GM19468 (cell line): ENCODE measurements around the gene USH2A.

ENCODE experiments used
- ATAC-seq: cut with Tn5 transposase; IDR thresholded peaks from one replicate; pipeline ENCODE4 v1.9.1; 2021; ENCODE audit warnings: mild to moderate bottlenecking, moderate library complexity, moderate number of reproducible peaks; ENCODE audit not compliant: unreplicated experiment; ENCODE audit errors: extremely low read depth

Gene USH2A

DNA sequence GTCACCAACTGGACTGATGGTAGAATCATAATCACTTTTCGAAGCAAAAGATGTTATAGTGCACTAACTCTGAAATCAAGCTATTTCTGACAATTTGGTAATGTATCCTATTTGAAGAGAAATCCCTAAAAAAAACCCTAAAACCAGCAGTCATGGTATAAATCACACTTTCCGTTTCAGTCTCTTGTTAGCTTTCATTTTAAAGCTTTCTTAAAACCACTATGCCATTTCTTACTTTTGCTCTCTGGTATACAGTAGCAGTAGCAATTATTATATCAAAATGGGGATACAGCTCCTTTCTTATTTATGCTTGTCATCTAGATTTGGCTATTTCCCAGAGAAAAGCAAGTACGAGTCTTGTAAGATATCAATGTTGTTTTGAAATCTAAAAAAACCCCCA, 532.8 kb downstream of the USH2A start:
- ATAC-seq = peak; percentile 67

DNA sequence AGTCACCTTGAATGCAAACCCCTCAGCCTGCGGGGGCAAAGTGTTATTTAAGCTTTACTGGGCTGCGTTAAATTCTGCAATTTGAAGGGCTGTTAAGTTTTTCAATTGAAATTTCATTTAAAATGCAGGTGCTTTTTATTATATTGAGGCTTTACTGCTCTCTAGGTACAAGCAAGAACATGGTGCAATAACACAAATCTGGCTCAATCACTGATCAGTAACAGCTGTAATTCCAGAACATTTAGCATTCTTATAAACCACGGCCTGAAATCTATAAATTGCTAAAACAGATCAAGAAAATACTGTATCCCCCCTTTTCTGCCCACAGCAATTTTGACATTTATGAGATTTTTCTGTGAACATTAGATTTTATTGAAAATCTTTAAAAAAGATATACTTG, 533.4 kb downstream of the USH2A start:
- no peak for ATAC-seq

DNA sequence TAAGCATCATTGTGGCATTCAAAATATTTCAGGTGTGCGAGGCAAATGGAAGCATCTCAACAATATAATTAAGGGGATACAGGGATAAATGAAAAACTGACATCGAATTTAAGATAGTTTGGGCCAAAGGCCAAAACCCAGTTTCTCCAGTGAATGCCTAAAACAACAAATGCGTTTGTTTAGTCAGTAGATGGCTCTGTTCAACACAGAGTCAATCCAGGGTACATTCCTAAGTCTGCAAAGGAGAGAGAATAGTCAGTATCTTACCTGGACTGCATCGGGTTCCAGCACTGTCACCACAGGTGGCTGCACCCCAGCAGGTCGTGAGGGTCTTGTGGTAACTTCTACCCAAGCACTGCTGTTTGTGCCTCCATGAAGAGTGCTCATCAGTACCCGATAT, 535.1 kb downstream of the USH2A start:
- ATAC-seq = no peak

DNA sequence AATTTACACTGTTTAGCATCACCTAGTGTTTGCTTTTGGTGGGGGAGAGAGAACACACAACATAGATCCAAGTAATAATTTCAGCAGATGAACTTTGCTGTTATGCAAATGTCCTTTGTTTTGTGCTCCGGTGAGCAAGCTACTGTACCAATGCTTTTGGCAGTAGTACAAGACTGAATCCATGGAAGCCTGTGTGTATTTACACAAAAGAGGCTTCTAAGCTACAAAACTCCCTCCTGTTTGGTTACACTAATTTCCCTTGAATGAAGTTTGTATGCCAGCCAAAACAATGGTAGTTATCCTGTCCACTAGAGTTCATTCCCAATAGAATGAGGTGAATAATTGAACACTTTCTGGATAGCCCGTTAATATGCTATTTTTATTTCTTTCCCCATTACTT, 535.6 kb downstream of the USH2A start:
- no peak for ATAC-seq

DNA sequence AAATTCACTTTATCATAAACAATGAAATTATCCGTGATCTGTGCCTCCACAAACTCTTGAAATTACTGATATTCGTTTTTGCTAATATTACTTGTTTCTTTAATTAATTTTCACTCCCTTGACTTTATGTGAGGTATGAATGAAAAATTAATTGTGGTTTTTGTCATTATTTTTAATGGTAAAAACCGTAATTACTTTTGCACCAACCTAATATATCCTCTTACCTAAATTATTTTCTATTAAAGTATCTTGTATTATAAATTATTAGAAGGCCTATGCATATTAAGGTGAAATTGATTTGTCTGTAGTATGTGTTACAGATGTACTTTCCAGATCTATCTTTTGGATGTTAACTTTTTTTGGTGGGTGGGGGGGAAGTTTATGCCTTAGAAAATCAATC, 540.2 kb downstream of the USH2A start:
- ATAC-seq = no peak

DNA sequence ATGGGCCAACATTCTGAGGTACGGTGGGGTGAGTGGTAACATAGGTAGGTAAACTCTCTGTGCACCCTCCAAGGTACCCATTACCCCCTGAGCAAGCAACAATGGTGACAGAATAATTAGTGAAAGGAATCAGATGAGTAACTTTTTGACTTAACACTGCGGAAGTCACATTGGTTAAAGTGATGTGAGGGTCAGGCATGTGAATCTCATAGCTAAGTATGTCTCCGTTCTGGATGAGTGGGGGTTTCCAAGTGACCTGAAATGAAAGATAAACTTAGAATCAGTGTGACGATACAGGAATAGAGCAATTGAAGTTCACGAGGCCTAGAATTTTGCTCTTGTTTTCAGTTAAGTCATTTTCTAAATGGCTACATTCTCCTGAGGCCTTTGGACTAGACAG, 544.4 kb downstream of the USH2A start:
- no peak for ATAC-seq

DNA sequence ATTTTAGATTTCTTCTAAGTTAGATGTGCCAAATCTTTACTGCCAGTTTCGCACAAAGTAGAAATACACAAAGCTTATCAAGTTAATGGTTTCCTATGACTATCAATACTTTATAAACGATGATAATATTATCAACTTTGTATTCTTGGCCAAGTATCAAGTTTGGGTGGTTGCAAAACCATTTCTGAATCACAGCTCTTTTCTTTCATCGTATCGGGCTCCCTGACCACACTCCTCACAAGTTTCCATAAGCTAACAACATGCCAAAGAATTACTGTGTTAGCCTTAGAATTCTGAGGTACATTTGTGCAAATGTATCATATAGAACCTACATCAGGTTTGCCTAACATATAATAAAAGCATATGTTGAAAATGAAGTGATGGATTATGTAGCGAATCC, 545.1 kb downstream of the USH2A start:
- no peak for ATAC-seq

DNA sequence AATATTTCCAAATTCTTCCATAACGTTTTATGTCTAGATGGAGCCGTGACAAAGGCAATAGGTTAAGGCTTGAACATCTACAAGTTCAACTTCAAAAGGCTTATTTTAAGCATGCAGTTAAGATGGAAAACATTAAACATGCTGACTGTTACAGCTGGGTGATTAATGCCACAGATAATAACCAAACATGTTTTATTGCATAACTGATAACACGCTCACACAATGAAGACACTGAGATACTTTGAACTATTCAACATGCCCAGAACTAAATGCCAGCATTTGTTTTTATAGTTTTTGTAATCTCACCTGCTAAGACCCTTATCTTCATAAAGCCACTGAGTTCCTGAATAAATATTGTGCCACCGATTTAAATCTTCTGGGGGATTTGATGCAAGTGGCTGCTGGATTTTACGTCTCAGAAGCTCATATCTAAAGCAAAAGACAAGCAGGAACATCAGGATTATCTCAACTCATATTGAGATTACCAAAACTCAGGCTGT, 545.7 kb downstream of the USH2A start:
- ATAC-seq = no peak

DNA sequence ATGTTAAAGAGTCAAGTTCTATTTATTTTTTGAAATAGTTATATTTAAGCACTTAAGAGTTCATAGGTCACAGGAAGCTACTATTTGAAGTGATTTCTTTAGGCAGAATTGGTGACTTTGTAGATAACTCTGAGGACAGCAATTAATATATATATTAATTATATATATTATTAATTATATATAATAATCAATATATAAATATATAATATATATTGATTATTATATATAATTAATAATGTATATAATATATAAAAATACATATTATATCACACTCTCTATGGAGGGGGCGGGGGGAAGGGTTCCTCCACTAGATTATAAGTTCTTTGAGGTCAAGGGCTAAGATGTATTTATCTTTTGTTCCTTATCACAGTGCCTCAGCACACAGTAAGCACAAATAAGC, 547.5 kb downstream of the USH2A start:
- ATAC-seq = no peak

DNA sequence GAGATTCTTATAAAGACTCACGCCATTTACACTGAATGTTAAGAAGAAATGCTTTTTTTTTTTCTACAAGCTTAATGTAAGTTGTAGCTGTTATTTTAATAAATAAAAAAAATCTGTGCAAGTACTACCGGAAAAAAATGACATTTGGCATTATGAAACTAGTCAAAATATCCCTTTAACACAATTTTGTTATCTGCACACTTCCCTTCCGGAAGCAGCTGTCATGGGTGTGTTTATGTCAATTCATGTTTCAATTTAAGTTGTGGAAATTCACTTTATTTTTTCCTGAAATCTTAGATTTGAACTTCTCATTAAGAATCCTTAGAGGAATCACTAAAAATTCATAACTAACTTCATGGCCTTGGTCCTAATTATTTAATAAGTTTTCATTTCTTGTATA, 548.0 kb downstream of the USH2A start:
- ATAC-seq = no peak

DNA sequence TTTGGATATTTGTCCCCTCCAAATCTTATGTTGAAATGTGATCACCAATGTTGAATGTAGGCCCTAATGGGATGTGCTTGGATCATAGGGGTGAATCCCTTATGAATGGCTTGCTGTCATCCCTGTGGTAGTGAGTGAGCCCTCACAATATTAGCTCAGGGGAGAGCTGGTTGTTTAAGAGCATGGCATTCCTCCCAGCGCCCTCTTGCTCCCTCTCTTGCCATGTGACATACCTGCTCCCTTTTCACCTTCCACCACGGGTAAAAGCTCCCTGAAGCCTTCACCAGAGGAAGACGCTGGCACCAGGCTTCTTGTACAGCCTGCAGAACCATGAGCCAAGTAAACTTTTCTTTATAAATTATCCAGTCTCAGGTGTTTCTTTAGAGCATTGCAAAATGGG, 550.6 kb downstream of the USH2A start:
- no peak for ATAC-seq

DNA sequence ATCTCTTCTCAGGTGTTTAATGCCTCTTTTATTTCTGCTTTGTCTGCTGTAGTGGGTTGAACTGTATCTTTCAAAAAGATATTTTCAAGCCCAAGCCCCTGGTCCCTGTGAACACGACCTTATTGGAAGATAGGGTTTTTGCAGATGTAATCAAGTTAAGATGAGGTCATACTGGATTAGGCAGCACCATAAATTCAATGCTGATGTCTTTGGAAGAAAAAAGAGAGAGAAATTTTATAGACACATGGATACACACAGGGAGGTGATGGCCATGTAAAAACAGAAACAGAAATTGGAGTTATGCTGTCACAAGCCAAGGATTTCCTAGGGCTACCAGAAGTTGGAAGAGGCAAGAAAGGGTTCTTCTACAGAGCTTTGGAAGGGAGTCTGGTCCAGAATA, 554.7 kb downstream of the USH2A start:
- no peak for ATAC-seq

DNA sequence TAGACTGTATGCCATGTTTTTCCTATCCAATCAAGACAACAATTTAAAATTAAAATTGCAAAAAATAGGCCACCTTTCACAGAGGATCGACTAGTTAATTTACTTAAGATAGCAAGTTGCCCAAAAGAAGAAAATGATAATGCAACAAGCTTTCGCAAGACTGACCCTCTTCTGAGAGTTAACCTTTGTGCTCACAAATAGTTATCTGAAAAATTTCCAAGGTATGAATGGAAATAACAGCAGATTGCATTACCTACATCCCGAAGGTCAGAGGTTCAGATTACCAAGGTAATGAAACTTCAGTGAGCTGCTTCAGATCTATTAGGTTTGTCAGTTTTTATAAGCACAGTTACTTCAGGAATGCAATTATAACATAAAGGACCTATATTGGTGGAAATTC, 558.2 kb downstream of the USH2A start:
- no peak for ATAC-seq

DNA sequence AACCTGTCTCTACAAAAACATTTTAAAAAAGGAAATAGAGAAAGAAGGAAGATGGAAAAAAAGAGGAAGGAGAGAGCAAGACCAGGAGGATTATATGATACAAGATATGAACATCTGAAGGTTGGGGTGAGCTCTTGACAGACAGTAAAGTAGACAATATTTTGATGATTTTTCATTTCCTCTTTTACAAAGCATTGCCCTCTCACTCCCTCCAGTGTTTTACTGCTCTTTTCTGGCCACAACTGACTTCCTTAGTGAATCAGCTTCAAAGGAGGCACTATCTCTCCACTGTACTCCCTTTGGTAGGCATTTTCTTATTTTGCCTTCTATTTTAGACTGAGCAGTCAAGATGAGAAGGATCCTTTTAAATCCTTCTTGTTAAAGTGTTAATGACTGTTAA, 559.5 kb downstream of the USH2A start:
- no peak for ATAC-seq

DNA sequence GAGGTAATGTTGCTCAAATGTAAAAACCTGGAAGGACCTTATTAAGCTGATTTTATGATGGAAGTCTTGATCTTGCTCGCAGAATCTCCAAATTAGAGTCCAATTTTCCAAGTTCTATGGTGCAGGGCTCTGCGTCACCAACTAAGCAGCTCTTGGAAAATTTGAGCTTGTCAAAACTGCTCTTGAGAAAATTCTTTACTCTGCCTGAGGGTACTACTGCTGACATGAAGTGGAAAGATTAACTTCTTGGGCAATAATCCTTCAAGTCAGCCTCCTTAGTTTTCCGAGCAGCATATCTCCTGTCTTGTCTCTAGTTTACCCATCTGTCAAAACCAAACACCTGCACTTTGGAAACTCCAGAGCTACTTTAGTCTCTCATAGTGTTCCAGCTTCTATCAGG, 562.4 kb downstream of the USH2A start:
- no peak for ATAC-seq

DNA sequence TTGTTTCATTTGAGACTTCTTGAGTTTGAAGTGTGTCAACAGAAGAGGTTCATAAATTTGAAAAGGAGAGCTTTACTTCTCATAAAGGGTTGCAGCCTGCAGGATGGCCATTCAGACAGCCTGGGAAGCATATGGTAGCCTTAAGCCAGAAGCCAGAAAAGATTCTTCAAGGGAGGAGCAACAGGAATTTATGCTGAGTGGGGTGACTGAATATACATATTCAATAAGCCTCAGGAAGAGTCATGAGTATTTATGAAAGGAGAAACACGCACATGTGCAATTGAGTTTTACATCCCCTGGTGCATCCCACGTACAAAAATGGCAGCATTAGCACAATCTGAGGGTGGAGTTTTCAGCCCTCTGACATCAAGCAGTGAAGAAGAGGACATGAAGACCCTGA, 565.9 kb downstream of the USH2A start:
- no peak for ATAC-seq

DNA sequence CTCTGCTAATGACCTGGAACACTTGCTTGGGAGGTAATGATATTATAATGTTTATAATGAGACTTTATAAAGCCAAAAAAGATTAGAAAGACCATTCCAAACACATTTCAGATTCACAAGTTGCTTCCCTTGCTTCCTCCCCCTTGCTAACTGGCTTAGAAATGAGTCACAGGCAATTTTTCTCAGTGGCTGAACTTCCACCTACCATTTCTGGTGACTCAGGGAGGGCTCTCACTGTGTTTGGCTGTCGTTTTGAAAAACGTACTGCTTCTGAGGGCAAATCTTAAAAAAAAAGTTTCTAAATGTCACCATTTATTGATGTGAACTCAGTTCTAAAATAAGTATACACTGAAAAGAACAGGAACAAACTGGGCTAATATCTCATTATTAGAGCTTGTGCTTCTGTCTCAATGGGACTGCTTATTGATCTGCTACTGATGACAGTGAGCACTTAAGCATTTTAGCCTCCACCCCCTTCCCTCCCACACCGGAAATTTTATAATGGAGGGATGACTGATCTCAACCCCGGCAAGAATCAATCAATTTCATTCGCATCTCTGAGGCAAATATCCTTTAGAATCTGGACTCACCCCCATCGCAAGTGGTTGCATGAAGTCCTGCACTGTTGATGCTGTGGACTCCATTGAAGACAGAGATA, 577.9 kb downstream of the USH2A start:
- ATAC-seq = no peak

DNA sequence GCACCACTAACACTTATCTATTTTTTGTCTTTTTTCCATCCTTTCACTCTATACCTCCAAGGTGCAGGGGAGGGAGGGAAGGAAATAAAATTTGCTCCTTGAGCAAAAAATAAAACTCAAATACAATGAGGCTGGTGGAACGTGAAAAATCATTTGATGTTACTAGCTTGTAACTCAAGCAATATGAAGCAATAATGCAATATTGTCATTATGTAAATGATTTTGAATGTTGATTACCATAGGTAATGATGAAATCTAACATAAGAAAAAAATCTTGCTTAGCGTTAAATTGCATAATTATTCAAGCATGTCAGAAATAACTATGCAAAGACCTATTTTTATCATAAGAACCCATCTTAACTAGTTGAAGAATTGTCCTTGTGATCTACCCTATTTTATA, 578.5 kb downstream of the USH2A start:
- ATAC-seq = no peak

DNA sequence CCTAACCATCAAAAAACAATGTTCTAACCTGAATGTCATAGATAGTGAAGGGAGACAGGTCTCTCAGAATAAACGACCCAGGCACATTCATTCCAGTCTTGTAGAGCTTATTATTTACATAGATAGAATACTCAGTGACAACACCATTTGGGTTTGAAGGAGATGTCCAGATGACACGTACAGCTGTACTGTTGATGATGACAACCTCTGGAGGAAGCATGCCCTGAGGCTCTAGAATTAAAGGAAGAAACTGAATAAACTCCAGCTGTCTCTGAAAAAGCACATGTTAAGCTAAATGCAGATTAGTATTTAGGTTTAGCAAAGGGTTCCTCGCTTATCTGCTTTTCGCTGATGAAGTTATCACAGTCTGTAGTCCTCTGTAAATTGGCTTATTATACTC, 579.0 kb downstream of the USH2A start:
- ATAC-seq = no peak

DNA sequence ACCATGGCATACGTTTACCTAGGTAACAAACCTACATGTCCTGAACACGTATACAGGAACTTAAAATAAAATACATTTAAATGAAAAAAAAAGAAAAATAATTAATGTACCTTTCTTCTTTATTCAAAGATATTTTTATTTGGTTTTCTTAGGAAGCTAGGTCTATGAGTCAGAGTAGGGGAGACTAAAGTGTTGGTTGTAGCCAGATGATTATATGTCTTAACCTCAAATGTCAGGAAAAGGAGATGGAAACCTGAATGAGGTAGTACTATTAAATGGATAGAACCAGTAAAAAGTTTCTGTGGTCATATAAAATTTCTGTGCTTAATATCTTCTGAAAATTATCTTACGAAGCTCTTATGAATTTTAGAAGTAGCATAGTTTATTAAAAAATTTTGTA, 580.3 kb downstream of the USH2A start:
- no peak for ATAC-seq

DNA sequence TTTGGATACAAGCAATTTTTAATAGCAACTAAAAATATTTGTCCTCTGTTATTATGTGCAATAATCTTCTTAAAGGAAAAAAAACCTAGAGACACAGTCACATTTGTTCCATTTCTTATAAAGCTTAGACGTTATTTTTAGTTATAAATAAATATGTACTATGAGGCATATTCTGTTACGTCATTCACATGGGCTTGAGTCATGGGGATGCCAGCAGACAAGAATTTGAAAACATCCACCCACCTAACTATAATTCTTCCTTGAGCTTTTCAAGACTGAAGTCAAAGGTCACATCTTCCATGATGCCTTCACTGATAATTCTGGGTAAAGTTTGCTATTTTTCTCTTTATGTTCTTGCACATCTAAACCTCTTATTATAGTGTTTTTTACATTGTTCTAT, 587.3 kb downstream of the USH2A start:
- no peak for ATAC-seq

DNA sequence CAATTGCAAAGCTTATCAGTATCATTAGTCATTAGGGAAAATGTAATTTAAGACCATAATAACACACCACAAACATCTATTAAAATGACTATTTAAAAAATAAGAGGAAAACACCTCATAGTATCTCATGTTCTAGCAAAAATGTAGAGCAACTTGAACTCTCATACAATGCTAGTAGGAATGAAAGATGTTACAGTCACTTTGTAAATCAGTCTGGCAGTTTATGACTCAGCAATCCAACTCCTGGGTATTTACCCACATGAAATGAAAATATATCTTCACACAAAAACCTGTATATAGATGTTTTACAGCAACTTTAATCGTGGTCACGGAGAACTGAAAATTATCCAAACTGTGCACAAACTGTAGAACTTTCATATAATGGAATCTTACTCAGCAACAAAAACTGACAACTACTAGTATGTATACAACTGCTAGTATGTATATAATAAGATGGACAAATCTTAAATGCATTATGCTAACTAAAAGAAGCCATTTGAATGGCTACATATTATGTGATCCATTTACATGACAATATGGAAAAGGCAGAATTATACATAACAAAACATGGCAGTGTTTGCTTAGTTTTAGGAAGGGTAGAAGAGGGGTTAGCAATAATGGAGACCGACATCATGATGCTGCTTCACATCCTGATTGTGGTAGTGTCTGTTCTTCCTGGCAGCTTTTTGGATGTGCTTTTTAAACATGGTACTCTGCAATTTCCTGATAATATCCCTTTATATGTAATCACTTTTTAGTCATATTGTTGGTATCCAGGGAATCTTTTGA, 589.1 kb downstream of the USH2A start:
- no peak for ATAC-seq
